SK-N-SH (cell line): Measurements from ENCODE around the gene SORCS3.

Source experiments
- CTCF ChIP-seq: fragments of 200-600 bp; sonication (generic); IDR thresholded peaks from 2 replicates; pipeline ENCODE4 v1.6.1; 2017; ENCODE audit warnings: antibody characterized with exemption, mild to moderate bottlenecking, moderate library complexity
- MAX ChIP-seq: IDR thresholded peaks from 2 replicates; pipeline ENCODE4 v1.4.0; 2012; ENCODE audit warnings: low read depth
- MXI1 ChIP-seq: IDR thresholded peaks from 2 replicates; pipeline ENCODE4 v1.6.1; 2012; ENCODE audit warnings: mild to moderate bottlenecking, low read depth, low read length, improper control_type of control experiment
- POLR2AphosphoS5 ChIP-seq: IDR thresholded peaks from 2 replicates; pipeline ENCODE4 v1.6.1; 2012; ENCODE audit warnings: low read depth, low read length
- YY1 ChIP-seq: IDR thresholded peaks from 2 replicates; pipeline ENCODE4 v1.4.0; 2012; ENCODE audit warnings: low read depth, mild to moderate bottlenecking

GRCh38 chr10:104774234-104774633 is 133.1 kb downstream of the SORCS3 start:
- TF ChIP-seq MAX (no peak), CTCF (no peak), MXI1 (no peak), YY1 (no peak), POLR2AphosphoS5 (no peak)
